PC-3 (cell line): ENCODE results near the gene LRRC49. TPM values are rescaled to one million over a fixed set of nuclear protein-coding genes. Genes with fewer than 3 reads are reported as not detected.

Experiments
- total RNA-seq: library from RNA; depleted of rRNA; stranded (reverse); fragments of >200 nt; gene quantifications from 2 replicates; pipeline ENCODE4 v1.2.3, GENCODE V29; 2014; rRNA removed

The LRRC49 gene
- total RNA-seq, 1 experiment from 2014 or later, result 7.7 TPM

Other genes starting within 250 kb of the LRRC49 start
- gene UACA, start 129.3 kb upstream of the LRRC49 start, total RNA-seq, result 21.7 and 26.7 TPM in 2 replicates
- gene LARP6, start 38.7 kb upstream of the LRRC49 start, total RNA-seq, result 133 and 166 TPM in 2 replicates
- gene THAP10, start 393 bp upstream of the LRRC49 start, total RNA-seq, result 5.9 and 7.2 TPM in 2 replicates
- 29.0 and 39.3 TPM in 2 replicates for gene THSD4, start 222.6 kb downstream of the LRRC49 start, total RNA-seq